HEK293 (cell line): ENCODE measurements around the gene DNAJB1.

Source experiments
- CTCF ChIA-PET: fragments of 350-600 bp; formaldehyde crosslinking; extraction: SDS; loops from one replicate; lab custom pipeline; 2021; ENCODE audit warnings: antibody characterized with exemption; lab: Yijun Ruan, JAX
- POLR2A ChIA-PET: fragments of 300-600 bp; formaldehyde crosslinking; extraction: SDS; loops from one replicate; lab custom pipeline; 2020; ENCODE audit warnings: antibody characterized with exemption, inconsistent platforms; lab: Yijun Ruan, JAX
- H3K27ac ChIP-seq: fragments of 200-500 bp; sonication (Bioruptor generic); 2 replicates; pipeline ENCODE4 v1.5.1; 2014; ENCODE audit warnings: low read depth, low read length, control low read depth, inconsistent platforms; ENCODE audit errors: extremely low read depth
- H3K36me3 ChIP-seq, 2 experiments: fragments of 200-500 bp in 1 of 2; sonication (Bioruptor generic) in 1 of 2; 1 replicate in 1 of 2; 2 replicates in 1 of 2; pipeline ENCODE4 v1.5.1; 2014 to 2017; ENCODE audit warnings: inconsistent platforms in 2 of 2, low read length in 2 of 2; ENCODE audit not compliant: control insufficient read depth in 2 of 2, insufficient read depth in 1 of 2
- H3K4me1 ChIP-seq: fragments of 200-500 bp; sonication (Bioruptor generic); 2 replicates; pipeline ENCODE4 v1.5.1; 2014; ENCODE audit warnings: mild to moderate bottlenecking, low read length, inconsistent platforms; ENCODE audit not compliant: control insufficient read depth, insufficient read depth
- H3K4me3 ChIP-seq: 2 replicates; pipeline ENCODE4 v1.5.1; 2011; ENCODE audit warnings: low read depth, mild to moderate bottlenecking, control low read depth, low read length, moderate library complexity
- H3K9me3 ChIP-seq: fragments of 200-500 bp; sonication (Bioruptor generic); 2 replicates; pipeline ENCODE4 v1.5.1; 2014; ENCODE audit warnings: low read depth, low read length, inconsistent platforms; ENCODE audit not compliant: control insufficient read depth, insufficient read depth
- GLI2 ChIP-seq: fragments of 450-650 bp; formaldehyde crosslinking; IDR thresholded peaks from 2 replicates; pipeline ENCODE4; 2017; ENCODE audit warnings: missing biosample characterization, missing genetic modification characterization, low read depth, borderline replicate concordance
- GLIS1 ChIP-seq: fragments of 450-650 bp; formaldehyde crosslinking; IDR thresholded peaks from 2 replicates; pipeline ENCODE4 v1.5.1; 2016; ENCODE audit warnings: missing biosample characterization, missing genetic modification characterization
- GLIS2 ChIP-seq: fragments of 450-650 bp; formaldehyde crosslinking; IDR thresholded peaks from 2 replicates; pipeline ENCODE4 v1.5.1; 2016; ENCODE audit warnings: missing biosample characterization, missing genetic modification characterization
- KLF7 ChIP-seq: fragments of 450-650 bp; formaldehyde crosslinking; IDR thresholded peaks from 2 replicates; pipeline ENCODE4 v1.5.1; 2016; ENCODE audit warnings: missing biosample characterization, missing genetic modification characterization, borderline replicate concordance
- KLF9 ChIP-seq: fragments of 450-650 bp; formaldehyde crosslinking; IDR thresholded peaks from 2 replicates; pipeline ENCODE4 v1.5.1; 2016; ENCODE audit warnings: missing biosample characterization, missing genetic modification characterization, low read depth
- PRDM1 ChIP-seq: fragments of 450-650 bp; formaldehyde crosslinking; IDR thresholded peaks from 2 replicates; pipeline ENCODE4; 2016; ENCODE audit warnings: missing biosample characterization, missing genetic modification characterization
- REPIN1 ChIP-seq: fragments of 450-650 bp; formaldehyde crosslinking; IDR thresholded peaks from 2 replicates; pipeline ENCODE4 v1.5.1; 2017; ENCODE audit warnings: missing biosample characterization, missing genetic modification characterization, low read depth
- SCRT1 ChIP-seq: fragments of 450-650 bp; formaldehyde crosslinking; IDR thresholded peaks from 2 replicates; pipeline ENCODE4 v1.5.1; 2016; ENCODE audit warnings: missing biosample characterization, missing genetic modification characterization, borderline replicate concordance
- SCRT2 ChIP-seq: fragments of 450-650 bp; formaldehyde crosslinking; IDR thresholded peaks from 2 replicates; pipeline ENCODE4 v1.5.1; 2016; ENCODE audit warnings: missing biosample characterization, missing genetic modification characterization
- WT1 ChIP-seq: fragments of 450-650 bp; formaldehyde crosslinking; IDR thresholded peaks from 2 replicates; pipeline ENCODE4 v1.5.1; 2016; ENCODE audit warnings: missing biosample characterization, missing genetic modification characterization
- ZFHX2 ChIP-seq: fragments of 450-650 bp; formaldehyde crosslinking; conservative IDR thresholded peaks from 2 replicates; pipeline ENCODE4 v1.5.1; 2016; ENCODE audit warnings: missing biosample characterization, missing genetic modification characterization
- ZIC2 ChIP-seq: fragments of 450-650 bp; formaldehyde crosslinking; IDR thresholded peaks from 2 replicates; pipeline ENCODE4 v1.5.1; 2016; ENCODE audit warnings: missing biosample characterization, missing genetic modification characterization
- ZNF140 ChIP-seq: fragments of 450-650 bp; formaldehyde crosslinking; IDR thresholded peaks from 2 replicates; pipeline ENCODE4 v1.5.1; 2016; ENCODE audit warnings: missing biosample characterization, missing genetic modification characterization
- ZNF16 ChIP-seq: fragments of 450-650 bp; formaldehyde crosslinking; IDR thresholded peaks from 2 replicates; pipeline ENCODE4 v1.5.1; 2016; ENCODE audit warnings: low read depth, missing biosample characterization, missing genetic modification characterization
- ZNF239 ChIP-seq: fragments of 450-650 bp; formaldehyde crosslinking; IDR thresholded peaks from 2 replicates; pipeline ENCODE4 v1.5.1; 2016; ENCODE audit warnings: missing biosample characterization, missing genetic modification characterization
- ZNF341 ChIP-seq: fragments of 450-650 bp; formaldehyde crosslinking; IDR thresholded peaks from 2 replicates; pipeline ENCODE4; 2016; ENCODE audit warnings: low read depth, missing biosample characterization, missing genetic modification characterization
- ZNF37A ChIP-seq: fragments of 450-650 bp; IDR thresholded peaks from 2 replicates; pipeline ENCODE4 v1.5.1; 2018; ENCODE audit warnings: missing biosample characterization, missing genetic modification characterization
- ZNF416 ChIP-seq: fragments of 450-650 bp; formaldehyde crosslinking; IDR thresholded peaks from 2 replicates; pipeline ENCODE4 v1.5.1; 2016; ENCODE audit warnings: missing biosample characterization, missing genetic modification characterization
- ZNF530 ChIP-seq: fragments of 450-650 bp; formaldehyde crosslinking; IDR thresholded peaks from 2 replicates; pipeline ENCODE4 v1.5.1; 2016; ENCODE audit warnings: low read depth, missing biosample characterization, missing genetic modification characterization
- ZNF654 ChIP-seq: fragments of 450-650 bp; formaldehyde crosslinking; IDR thresholded peaks from 2 replicates; pipeline ENCODE4 v1.5.1; 2016; ENCODE audit warnings: low read depth, missing biosample characterization, missing genetic modification characterization
- ZNF670 ChIP-seq: fragments of 450-650 bp; formaldehyde crosslinking; IDR thresholded peaks from 2 replicates; pipeline ENCODE4 v1.5.1; 2016; ENCODE audit warnings: missing biosample characterization, missing genetic modification characterization, low read depth
- ZNF843 ChIP-seq: fragments of 450-650 bp; formaldehyde crosslinking; IDR thresholded peaks from 2 replicates; pipeline ENCODE4 v1.5.1; 2016; ENCODE audit warnings: missing biosample characterization, missing genetic modification characterization
- ZSCAN16 ChIP-seq: fragments of 450-650 bp; formaldehyde crosslinking; IDR thresholded peaks from 2 replicates; pipeline ENCODE4 v1.5.1; 2016; ENCODE audit warnings: missing biosample characterization, missing genetic modification characterization
- TF ChIP-seq, protein P1 (sequence below): fragments of 450-650 bp; formaldehyde crosslinking; IDR thresholded peaks from 2 replicates; pipeline ENCODE4 v1.5.1; 2017; ENCODE audit warnings: missing biosample characterization, missing genetic modification characterization

The DNAJB1 gene

DNA sequence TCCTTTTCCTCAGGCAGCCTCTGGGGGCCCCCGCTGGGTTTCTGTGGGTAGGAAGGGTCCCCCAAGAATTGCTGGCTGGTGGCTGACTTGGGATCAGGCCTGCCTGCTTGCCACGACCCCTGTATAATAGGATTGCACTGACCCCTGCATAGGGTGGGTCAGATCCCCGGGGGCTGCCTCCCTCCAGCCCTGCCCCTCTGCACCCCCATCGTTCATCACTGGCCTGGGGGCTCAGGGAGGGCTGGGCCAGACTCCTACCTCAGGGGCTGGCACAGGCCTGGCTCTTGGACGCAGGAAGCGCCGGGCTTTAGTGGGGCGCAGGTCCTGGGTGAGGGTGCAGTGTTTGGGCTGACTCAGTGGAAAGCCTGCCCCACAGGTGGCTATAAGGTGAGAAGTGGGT lies 43.1 kb upstream of the DNAJB1 start:
- H3K4me1 ChIP-seq: no peaks in the 10 kb centered on the region
- peaks cover 0 to 19% of the 10 kb centered on the region in 2 experiments; a peak in 2 of 3 replicates for H3K36me3 ChIP-seq
- ChIA-PET POLR2A (no interaction called here), CTCF (interaction anchor here (0.9 kb wide), 1 partner anchor 12 kb away, joined by 3 read pairs; no protein-coding TSS in a partner anchor)
- no peaks in the 10 kb centered on the region for H3K9me3 ChIP-seq
- no peak overlapping the region for H3K27ac ChIP-seq
- no peak overlapping the region for H3K4me3 ChIP-seq
- TF ChIP-seq ZNF341 (tag by site-specific recombination) (no peak), KLF7 (tag by site-specific recombination) (no peak), GLI2 (tag by site-specific recombination) (no peak), ZSCAN16 (tag by site-specific recombination) (no peak), SCRT2 (tag by site-specific recombination) (peak; percentile 38; the same call in 1 of the 2 replicates), REPIN1 (no peak)

DNA sequence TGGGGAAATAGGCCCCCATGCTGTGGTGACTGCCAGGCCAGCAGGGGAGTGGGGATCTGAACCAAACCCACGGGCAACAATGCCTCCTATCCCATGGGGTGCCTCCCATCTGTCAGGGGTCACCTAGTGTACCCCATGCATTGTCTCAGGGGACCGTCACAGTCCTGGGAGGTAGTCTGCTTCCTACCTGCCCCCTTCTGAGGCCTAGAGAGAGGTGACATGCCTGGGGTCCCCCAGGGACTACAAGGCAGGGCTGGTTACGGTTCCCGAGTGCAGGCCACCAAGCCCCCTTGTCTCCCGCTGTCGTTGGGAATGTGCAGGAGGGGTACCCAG lies 42.5 kb upstream of the DNAJB1 start:
- no peaks in the 10 kb centered on the region for H3K9me3 ChIP-seq
- CTCF ChIA-PET: no interaction called here
- peaks cover 0 to 15% of the 10 kb centered on the region in 2 experiments; a peak in 2 of 3 replicates for H3K36me3 ChIP-seq
- POLR2A ChIA-PET: interaction anchor here (1.3 kb wide), 1 partner anchor 42 kb away, joined by 4 read pairs; the partner anchor contains the start of gene DNAJB1
- TF ChIP-seq ZNF341 (tag by site-specific recombination) (no peak), ZNF239 (tag by site-specific recombination) (no peak), SCRT1 (tag by site-specific recombination) (no peak), GLIS2 (tag by site-specific recombination) (peak; percentile 42; the same call in 1 of the 2 replicates), PRDM1 (tag by site-specific recombination) (no peak), ZNF416 (tag by site-specific recombination) (no peak), ZNF16 (tag by site-specific recombination) (no peak), GLIS1 (tag by site-specific recombination) (peak; percentile 98), ZNF843 (no peak), ZNF530 (tag by site-specific recombination) (no peak), ZNF670 (tag by site-specific recombination) (no peak), ZFHX2 (0 out of 2 replicates have a peak, but pooled peaks have one; percentile 14), ZIC2 (tag by site-specific recombination) (peak; percentile 93), KLF9 (tag by site-specific recombination) (no peak), ZNF654 (tag by site-specific recombination) (no peak)
- TF ChIP-seq, protein P1, sequence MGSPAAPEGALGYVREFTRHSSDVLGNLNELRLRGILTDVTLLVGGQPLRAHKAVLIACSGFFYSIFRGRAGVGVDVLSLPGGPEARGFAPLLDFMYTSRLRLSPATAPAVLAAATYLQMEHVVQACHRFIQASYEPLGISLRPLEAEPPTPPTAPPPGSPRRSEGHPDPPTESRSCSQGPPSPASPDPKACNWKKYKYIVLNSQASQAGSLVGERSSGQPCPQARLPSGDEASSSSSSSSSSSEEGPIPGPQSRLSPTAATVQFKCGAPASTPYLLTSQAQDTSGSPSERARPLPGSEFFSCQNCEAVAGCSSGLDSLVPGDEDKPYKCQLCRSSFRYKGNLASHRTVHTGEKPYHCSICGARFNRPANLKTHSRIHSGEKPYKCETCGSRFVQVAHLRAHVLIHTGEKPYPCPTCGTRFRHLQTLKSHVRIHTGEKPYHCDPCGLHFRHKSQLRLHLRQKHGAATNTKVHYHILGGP (tag by site-specific recombination): no peak
- H3K4me3 ChIP-seq: no peak overlapping the region
- H3K27ac ChIP-seq: no peak overlapping the region
- H3K4me1 ChIP-seq: no peaks in the 10 kb centered on the region

DNA sequence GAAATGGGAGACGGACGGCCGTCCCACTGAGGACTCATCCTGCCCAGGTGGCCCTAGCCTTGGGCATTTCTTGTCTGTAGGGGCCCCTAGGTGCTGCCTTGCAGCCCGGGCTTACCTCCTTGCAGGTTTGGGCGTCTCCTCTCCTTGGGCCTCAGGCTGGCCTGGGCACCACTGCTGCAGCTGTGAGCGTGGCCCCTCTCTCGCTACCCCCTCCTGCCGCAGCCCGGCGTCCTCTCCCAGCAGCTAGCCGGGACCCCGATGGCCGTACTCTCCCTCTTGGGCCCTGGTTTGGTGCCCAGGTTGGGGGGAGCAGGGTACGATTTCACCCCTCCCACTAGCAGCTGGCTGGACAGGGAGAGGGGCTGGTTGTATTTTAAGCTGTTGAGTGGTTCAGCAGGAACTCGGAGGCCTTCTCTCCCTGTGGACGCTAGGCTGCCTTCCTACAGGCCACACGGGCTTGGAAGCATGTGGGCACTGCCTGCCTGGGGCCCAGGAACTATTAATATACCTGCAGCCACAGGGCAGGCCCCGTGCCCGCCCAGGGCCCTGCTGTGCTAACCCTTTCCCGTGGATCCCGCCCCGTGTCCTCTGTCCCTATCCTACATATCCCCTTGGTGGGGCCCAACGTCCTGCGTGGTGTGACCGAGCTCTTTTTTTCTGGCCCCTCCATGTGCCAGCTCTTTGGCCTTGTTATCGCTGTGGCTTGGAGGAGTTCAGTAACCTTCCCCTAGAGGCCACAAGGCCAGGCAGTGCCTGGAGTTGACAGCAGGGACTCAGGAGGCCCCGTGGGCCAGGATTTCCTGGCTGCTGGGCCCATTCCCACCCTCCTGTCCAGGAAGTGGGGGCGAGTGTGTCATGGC lies 41.9 kb upstream of the DNAJB1 start:
- ChIA-PET POLR2A (interaction anchor here (1.3 kb wide), 1 partner anchor 42 kb away, joined by 4 read pairs; the partner anchor contains the start of gene DNAJB1), CTCF (no interaction called here)
- TF ChIP-seq WT1 (no peak), ZNF140 (no peak), ZNF37A (tag by site-specific recombination) (no peak)
- Histone ChIP-seq H3K9me3 (no peaks in the 10 kb centered on the region), H3K4me1 (no peaks in the 10 kb centered on the region), H3K27ac (no peak overlapping the region), H3K4me3 (no peak overlapping the region), H3K36me3 (peaks cover 0 to 11% of the 10 kb centered on the region in 2 experiments; a peak in 2 of 3 replicates)
